ENCODE measurements around the gene CELSR1. TPM values are rescaled to one million over a fixed set of nuclear protein-coding genes. Genes with fewer than 3 reads are reported as not detected.

CELSR1 gene
- polyA plus RNA-seq, 3 donors = 25.6 to 29.4 (median 29.4) TPM

DNA sequence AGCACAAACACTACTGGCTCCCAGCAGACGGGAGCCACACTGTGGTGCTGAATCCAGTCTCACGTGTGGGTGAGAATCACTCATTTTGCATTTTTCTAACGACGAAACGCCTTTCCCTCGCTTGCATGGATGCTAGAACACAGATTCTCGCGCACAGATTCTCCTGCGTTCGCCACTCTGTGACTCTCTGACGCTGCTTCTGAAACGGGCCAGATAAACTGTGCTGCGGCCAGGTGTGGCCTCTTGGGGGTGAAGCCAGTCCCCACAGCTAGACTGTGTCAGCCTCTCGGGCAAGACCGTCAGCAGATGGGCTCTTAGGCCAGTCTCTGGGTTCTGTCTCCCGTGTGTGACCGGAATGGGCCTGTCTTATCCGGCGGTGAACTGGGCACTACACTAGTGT lies 157.4 kb downstream of the CELSR1 start:
- DNase-seq = no peak

DNA sequence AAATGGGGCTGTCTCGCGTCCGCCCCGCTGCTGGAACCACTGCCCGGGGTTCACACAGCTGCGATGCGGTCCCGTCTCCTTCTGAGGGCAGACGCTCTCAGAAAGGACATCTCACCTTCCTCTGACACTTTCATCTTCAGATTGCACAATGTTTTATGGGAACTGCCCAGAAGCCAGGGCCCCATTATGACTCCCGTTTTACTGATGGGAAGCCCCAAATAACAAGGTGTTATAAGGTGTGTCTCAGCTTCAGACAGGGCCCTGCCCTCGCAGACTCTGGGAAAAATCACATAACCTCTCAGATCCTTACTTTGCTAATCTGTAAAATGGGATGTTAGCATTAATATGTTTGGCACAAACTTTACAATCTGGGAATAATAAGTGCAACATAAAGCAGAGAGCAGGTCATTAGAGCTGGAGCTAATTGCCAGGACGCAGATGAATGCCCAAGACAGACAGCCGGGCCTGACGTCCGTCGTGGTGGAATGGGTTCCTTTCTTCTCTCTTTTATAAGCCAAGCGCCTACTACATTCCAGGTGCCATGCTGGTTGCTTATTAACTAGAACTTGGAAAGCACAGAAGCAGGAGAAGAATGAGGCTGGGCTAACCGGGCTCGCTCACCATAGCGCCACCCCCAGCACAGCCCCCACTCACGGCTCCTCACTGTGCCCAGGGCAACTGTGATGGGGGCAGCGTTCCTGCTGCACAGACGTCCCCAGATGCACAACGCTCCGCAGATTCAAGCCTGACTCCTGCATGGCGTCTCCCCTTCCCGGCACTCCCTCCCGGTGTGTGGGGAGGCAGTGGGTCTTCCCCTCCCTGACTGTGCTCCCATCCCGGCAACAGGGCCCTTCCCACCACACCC lies 158.1 kb downstream of the CELSR1 start:
- DNase-seq = peak; percentile 80

- DNase-seq = no peak
Measured at GRCh38 chr22:46378426-46379065, 158.9 kb downstream of the CELSR1 start.

- no peak for DNase-seq
Measured at GRCh38 chr22:46377525-46378425, 159.6 kb downstream of the CELSR1 start.

DNA sequence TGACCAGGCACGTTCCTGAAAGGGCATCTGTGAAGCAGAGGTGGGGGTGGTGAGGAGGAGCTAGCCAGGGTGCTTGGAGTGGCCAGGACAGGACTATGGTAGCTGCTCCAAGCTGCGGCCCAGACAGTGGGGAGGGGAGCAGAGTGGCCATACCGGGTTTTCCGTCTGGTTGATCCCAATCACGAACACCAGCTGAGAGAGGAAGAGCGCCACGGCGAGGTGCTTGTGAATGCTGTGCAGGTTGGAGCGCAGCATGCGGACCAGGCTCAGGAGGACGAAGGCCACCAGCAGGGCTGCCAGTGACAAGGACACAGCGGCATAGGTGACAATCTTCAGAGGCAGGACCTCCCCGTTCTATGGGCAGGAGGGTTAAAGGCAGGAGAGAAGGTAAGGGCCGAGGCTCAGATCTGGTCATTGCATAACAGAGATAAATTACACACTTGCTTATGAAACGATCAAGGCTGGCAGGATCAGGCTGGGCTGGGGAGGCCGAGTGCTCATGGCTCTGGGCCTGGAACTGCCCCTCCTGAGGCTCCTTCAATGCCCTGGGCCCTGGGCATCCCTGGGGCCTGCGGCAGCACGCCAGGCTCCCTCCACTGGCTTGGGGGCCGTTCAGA lies 160.4 kb downstream of the CELSR1 start:
- DNase-seq = no peak

GRCh38 chr22:46376111-46376510 lies 161.3 kb downstream of the CELSR1 start:
- no peak for DNase-seq

GRCh38 chr22:46374663-46375474 lies 162.6 kb downstream of the CELSR1 start:
- no peak for DNase-seq

GRCh38 chr22:46373921-46374662 lies 163.3 kb downstream of the CELSR1 start:
- DNase-seq = no peak

GRCh38 chr22:46373159-46373558 lies 164.3 kb downstream of the CELSR1 start:
- no peak for DNase-seq

- no peak for DNase-seq
Measured at GRCh38 chr22:46372686-46373085, 164.7 kb downstream of the CELSR1 start.

DNA sequence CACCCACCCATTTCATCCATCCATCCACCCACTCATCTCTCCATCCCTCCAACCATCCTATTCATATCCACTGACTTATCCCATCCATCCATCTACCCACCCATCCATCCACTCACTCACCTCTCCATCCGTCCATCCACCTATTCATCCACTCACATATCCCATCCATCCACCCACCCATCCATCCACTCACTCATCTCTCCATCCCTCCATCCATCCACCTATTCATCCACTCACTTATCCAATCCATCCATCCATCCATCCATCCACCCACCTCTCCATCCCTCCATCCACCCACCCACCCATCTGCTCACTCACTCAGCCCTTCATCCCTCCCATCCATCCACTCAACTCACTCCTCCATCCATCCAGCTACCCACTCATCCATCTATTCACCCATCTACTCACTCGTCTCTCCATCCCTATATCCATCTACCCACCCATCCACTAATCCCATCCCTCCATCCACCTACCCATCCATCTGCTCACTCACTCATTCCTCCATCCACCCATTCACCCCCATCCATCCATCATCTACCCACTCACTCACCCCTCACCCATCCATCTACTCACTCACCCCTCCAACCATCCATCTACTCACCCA lies 165.7 kb downstream of the CELSR1 start:
- no peak for DNase-seq

- no peak for DNase-seq
Measured at GRCh38 chr22:46370584-46371291, 166.7 kb downstream of the CELSR1 start.

DNA sequence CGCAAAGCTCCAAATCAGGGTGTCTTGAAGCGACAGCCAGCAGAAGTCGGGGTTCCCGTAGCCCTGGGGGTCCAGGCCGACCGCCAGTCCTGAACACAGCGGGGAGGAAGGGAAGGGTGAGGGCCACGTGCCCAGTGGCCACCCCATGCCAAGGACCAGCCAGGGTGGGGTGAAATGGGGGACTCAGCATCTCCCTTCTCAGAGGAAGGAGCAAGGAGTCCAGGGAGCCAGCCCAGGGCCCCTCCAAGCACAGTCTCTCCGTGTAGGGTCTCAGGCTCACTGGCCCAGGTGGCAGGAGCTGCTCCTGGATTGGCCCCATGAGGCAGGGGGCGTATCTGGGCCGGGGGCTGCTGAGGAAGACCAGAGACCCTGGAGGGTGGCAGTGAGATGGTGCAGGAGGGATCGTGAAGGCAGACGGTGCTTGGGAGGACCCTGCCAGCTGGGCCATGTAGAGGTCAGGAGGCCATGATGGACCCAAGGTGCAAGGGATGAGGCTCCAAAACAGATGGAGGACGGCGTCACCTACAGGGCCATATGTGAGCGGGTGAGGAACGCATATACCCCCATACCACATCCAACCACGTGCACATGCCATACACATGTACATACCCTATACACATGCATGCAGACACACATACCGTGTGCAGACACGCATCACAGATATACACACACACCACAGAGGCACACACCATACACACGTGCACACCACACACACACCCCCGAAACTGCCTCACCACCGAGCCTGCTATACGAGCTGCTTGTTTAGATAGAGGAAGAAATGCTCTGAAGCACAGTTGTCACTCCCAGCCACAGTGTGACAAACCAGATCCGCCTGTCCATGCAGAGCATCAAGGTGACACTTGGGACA lies 167.5 kb downstream of the CELSR1 start:
- no peak for DNase-seq

GRCh38 chr22:46368871-46369715 lies 168.3 kb downstream of the CELSR1 start:
- no peak for DNase-seq

DNA sequence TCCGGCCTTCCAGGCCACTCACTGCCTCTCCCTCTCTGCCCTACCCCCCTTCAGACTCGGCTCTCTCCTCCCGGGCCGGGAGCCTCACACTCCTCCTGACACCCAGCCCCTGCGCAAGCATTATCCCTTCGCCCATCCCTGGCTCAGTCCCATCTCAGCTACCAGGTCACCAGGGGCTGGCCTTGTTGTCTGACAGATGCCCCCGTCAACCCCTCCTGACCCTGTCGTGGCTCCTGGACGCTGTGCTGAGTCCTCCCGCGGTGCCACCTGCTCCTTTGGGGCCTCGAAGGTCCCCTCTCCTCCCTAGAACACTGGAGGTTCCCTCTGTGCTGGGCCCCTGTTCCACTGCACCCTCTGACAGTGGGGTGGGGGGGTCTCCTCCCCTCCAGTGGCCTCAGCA lies 169.0 kb downstream of the CELSR1 start:
- DNase-seq = no peak

- no peak for DNase-seq
Measured at GRCh38 chr22:46367707-46368191, 169.7 kb downstream of the CELSR1 start.
